HUES48 (cell line): ENCODE results near the gene TMEM240.
"Not testable (repeated sequence)": the region's sequence is repeated elsewhere in the genome, so short reads cannot be mapped to it uniquely, and the experiment has no call there.

Experiments used
- H3K27ac ChIP-seq: one replicate; pipeline ENCODE4 v1.7.0; 2013; ENCODE audit warnings: low read depth, low read length, inconsistent platforms
- H3K27me3 ChIP-seq: 2 replicates; pipeline ENCODE4 v1.6.1; 2013; ENCODE audit warnings: mild to moderate bottlenecking, low read length; ENCODE audit not compliant: control insufficient read depth, insufficient read depth
- H3K36me3 ChIP-seq: 2 replicates; pipeline ENCODE4 v1.6.1; 2013; ENCODE audit warnings: low read length; ENCODE audit not compliant: control insufficient read depth, insufficient read depth
- H3K4me1 ChIP-seq: 2 replicates; pipeline ENCODE4 v1.6.1; 2013; ENCODE audit warnings: mild to moderate bottlenecking, low read length; ENCODE audit not compliant: control insufficient read depth, insufficient read depth
- H3K4me3 ChIP-seq: 2 replicates; pipeline ENCODE4 v1.5.1; 2013; ENCODE audit warnings: mild to moderate bottlenecking, low read depth, low read length
- H3K9ac ChIP-seq: 2 replicates; pipeline ENCODE4 v1.6.1; 2013; ENCODE audit warnings: mild to moderate bottlenecking, low read depth, low read length, moderate library complexity
- H3K9me3 ChIP-seq: 2 replicates; pipeline ENCODE4 v1.6.1; 2013; ENCODE audit warnings: low read length; ENCODE audit not compliant: control insufficient read depth, insufficient read depth

TMEM240 gene

GRCh38 chr1:1487701-1488100 is 52.7 kb downstream of the TMEM240 start:
- Histone ChIP-seq H3K36me3 (peaks cover 75% of the 10 kb centered on the region), H3K27ac (no peak overlapping the region)

DNA sequence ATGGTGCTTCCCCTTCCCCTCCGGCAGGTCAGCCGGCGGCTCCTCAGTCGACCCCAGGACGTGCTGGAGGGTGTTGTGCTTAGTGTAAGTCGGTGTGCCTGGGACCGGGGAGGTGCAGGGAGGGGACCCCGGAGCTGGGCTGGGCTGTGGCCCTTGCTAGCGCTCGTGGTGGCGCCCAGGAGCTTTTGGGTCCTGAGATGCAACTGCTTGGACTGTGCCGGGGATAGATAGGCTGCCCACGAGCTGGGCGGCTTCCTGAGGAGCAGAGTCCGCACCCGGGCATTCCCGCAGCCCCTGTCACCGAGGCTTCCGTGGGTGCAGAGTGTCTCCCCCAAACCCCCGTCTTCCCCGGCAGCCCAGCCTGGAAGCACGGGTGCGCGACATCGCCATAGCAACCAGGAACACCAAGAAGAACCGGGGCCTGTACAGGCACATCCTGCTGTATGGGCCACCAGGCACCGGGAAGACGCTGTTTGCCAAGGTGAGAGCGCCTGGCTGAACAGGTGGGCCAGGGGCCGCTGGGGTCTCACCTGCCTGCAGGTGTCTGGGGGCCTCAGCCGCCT is 54.6 kb downstream of the TMEM240 start:
- H3K27me3 ChIP-seq, H3K4me1 ChIP-seq, H3K4me3 ChIP-seq, H3K27ac ChIP-seq, H3K9ac ChIP-seq, H3K9me3 ChIP-seq: not testable (repeated sequence)
- H3K36me3 ChIP-seq, result peaks cover 73% of the 10 kb centered on the region

More at GRCh38 chr1:1487701-1488100, 52.7 kb downstream of the TMEM240 start:
- Histone ChIP-seq H3K9me3 (no peaks in the 10 kb centered on the region), H3K4me1 (no peaks in the 10 kb centered on the region), H3K4me3 (no peak overlapping the region), H3K27me3 (no peaks in the 10 kb centered on the region), H3K9ac (no peak overlapping the region)

GRCh38 chr1:1484976-1485750 is 55.3 kb downstream of the TMEM240 start:
- peaks cover 71% of the 10 kb centered on the region for H3K36me3 ChIP-seq

More at GRCh38 chr1:1484976-1485750, 55.3 kb downstream of the TMEM240 start:
- H3K27ac ChIP-seq, H3K9ac ChIP-seq, H3K4me1 ChIP-seq, H3K27me3 ChIP-seq, H3K4me3 ChIP-seq, H3K9me3 ChIP-seq: not testable (repeated sequence)
